HepG2 (cell line): Measurements from ENCODE around the gene ID3.

ENCODE experiments used
- NFIC ChIP-seq: IDR thresholded peaks from 2 replicates; pipeline ENCODE4 v1.6.1; 2012; ENCODE audit warnings: mild to moderate bottlenecking, low read length, inconsistent platforms
- TCF7L2 ChIP-seq: IDR thresholded peaks from 2 replicates; pipeline ENCODE4 v1.6.1; 2011; ENCODE audit warnings: mild to moderate bottlenecking, low read depth, low read length, moderate library complexity
- ZNF383 ChIP-seq: sonication (generic); formaldehyde crosslinking; IDR thresholded peaks from 2 replicates; pipeline ENCODE4 v1.4.0; 2020; ENCODE audit warnings: missing genetic modification reagents, mild to moderate bottlenecking, borderline replicate concordance
- TF ChIP-seq, protein P1 (sequence below): sonication (generic); formaldehyde crosslinking; IDR thresholded peaks from 2 replicates; pipeline ENCODE4 v1.5.0; 2020; ENCODE audit warnings: mild to moderate bottlenecking, missing genetic modification reagents, moderate library complexity
- TF ChIP-seq, protein P2 (sequence below): sonication (generic); formaldehyde crosslinking; IDR thresholded peaks from 2 replicates; pipeline ENCODE4 v1.5.0; 2020; ENCODE audit warnings: missing genetic modification reagents, mild to moderate bottlenecking, borderline replicate concordance

DNA sequence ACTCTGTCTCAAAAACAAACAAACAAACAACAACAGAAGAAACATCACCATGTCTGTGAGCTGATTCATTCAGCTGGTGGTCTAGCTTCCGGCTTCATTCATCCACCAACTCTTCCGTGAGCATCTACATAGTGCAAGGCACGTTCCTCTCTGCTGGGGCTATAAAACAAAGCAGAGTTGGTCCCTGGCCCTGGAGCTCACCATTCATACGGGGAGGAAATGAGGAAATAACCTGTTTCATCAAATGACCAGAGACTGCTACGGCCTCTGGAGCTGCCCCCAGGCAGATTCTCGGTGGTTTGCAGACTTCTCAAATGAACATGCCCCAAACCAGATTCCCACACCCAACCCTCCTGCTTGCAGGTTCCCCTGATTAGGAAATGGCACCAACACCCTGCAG is 41.0 kb upstream of the ID3 start:
- TF ChIP-seq, protein P1, sequence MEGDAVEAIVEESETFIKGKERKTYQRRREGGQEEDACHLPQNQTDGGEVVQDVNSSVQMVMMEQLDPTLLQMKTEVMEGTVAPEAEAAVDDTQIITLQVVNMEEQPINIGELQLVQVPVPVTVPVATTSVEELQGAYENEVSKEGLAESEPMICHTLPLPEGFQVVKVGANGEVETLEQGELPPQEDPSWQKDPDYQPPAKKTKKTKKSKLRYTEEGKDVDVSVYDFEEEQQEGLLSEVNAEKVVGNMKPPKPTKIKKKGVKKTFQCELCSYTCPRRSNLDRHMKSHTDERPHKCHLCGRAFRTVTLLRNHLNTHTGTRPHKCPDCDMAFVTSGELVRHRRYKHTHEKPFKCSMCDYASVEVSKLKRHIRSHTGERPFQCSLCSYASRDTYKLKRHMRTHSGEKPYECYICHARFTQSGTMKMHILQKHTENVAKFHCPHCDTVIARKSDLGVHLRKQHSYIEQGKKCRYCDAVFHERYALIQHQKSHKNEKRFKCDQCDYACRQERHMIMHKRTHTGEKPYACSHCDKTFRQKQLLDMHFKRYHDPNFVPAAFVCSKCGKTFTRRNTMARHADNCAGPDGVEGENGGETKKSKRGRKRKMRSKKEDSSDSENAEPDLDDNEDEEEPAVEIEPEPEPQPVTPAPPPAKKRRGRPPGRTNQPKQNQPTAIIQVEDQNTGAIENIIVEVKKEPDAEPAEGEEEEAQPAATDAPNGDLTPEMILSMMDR (CRISPR knock-in tag), result no peak
- TF ChIP-seq, protein P2, sequence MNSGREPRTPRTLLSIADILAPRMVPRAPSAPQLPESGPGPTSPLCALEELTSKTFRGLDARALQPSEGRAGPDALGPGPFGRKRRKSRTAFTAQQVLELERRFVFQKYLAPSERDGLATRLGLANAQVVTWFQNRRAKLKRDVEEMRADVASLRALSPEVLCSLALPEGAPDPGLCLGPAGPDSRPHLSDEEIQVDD, result no peak
- no peak for TF ChIP-seq ZNF383
- no peak for TF ChIP-seq TCF7L2
- TF ChIP-seq NFIC, result no peak
